GM12878 (cell line): ENCODE measurements around the gene VARS2. TPM values are rescaled to one million over a fixed set of nuclear protein-coding genes. Genes with fewer than 3 reads are reported as not detected.

Experiments
- ATAC-seq: fragments of 200-7000 bp; cut with Tn5 transposase; 3 replicates; pipeline ENCODE4 v1.9.1; 2020; ENCODE audit warnings: mild to moderate bottlenecking, moderate library complexity
- BruUV-seq: library from RNA; stranded (reverse); fragments of 400-500 nt; replicated peaks from 2 replicates; lab custom pipeline; 2021; lab: Mats Ljungman, UMichigan
- CTCF ChIA-PET: fragments of 300-600 bp; sonication (Branson Sonifier 250); formaldehyde crosslinking; extraction: SDS; loops from one replicate; lab custom pipeline; 2021; ENCODE audit warnings: inconsistent platforms; lab: Yijun Ruan, JAX
- POLR2A ChIA-PET: fragments of 350-600 bp; formaldehyde crosslinking; extraction: SDS; loops from one replicate; lab custom pipeline; 2021; ENCODE audit warnings: inconsistent platforms; lab: Charles Lee
- RAD21 ChIA-PET: fragments of 300-600 bp; sonication (Branson Sonifier 250); formaldehyde crosslinking; loops from one replicate; lab custom pipeline; 2023; ENCODE audit warnings: antibody characterized with exemption; ENCODE audit not compliant: unreplicated experiment; lab: Charles Lee
- SMC1A ChIA-PET: fragments of 300-600 bp; sonication (Branson Sonifier 250); formaldehyde crosslinking; loops from one replicate; lab custom pipeline; 2023; ENCODE audit not compliant: unreplicated experiment, uncharacterized antibody; lab: Charles Lee
- DNase-seq: peaks from one replicate; pipeline ENCODE4 v3.0.0-alpha.2; 2011; ENCODE audit warnings: low read depth, low spot score
- FAIRE-seq: peaks from 3 replicates; lab custom pipeline; 2011; peaks lifted over from hg19 to GRCh38; lab: Jason Lieb, UNC
- H2AFZ ChIP-seq: 2 replicates; pipeline ENCODE4 v1.6.0; 2011; ENCODE audit warnings: low read depth, low read length, control low read depth; ENCODE audit not compliant: control insufficient read depth
- H3K27ac ChIP-seq: 2 replicates; pipeline ENCODE4 v1.5.1; 2011; ENCODE audit warnings: control low read depth; ENCODE audit not compliant: control insufficient read depth, insufficient read depth
- H3K27me3 ChIP-seq, 2 experiments: replicated peaks in 1 of 2; 2 replicates each; pipeline versions ENCODE4 v1.6.0 to v1.6.1; 2011; ENCODE audit warnings: low read length in 1 of 2; ENCODE audit not compliant: control insufficient read depth in 2 of 2, insufficient read depth in 2 of 2
- H3K36me3 ChIP-seq, 2 experiments: 2 replicates each; pipeline ENCODE4 v1.5.1; 2011; ENCODE audit warnings: low read length in 1 of 2; ENCODE audit not compliant: control insufficient read depth in 2 of 2, insufficient read depth in 2 of 2
- H3K4me1 ChIP-seq: 2 replicates; pipeline ENCODE4 v1.6.1; 2011; ENCODE audit warnings: mild to moderate bottlenecking, low read length, moderate library complexity, mixed read lengths; ENCODE audit not compliant: control insufficient read depth, insufficient read depth
- H3K4me2 ChIP-seq: 2 replicates; pipeline ENCODE4 v1.6.0; 2011; ENCODE audit warnings: control low read depth; ENCODE audit not compliant: control insufficient read depth, insufficient read depth
- H3K4me3 ChIP-seq: fragments of 200-600 bp; sonication (generic); 2 replicates; pipeline ENCODE4 v1.5.1; 2016
- H3K79me2 ChIP-seq: 2 replicates; pipeline ENCODE4 v1.6.0; 2011; ENCODE audit warnings: low read length; ENCODE audit not compliant: control insufficient read depth, insufficient read depth
- H3K9ac ChIP-seq: 2 replicates; pipeline ENCODE4 v1.8.0; 2011; ENCODE audit warnings: low read length, control low read depth, mixed read lengths; ENCODE audit not compliant: control insufficient read depth, insufficient read depth
- H3K9me3 ChIP-seq: replicated peaks from 3 replicates; pipeline ENCODE4 v1.5.1; 2011; ENCODE audit warnings: mild to moderate bottlenecking, low read length; ENCODE audit not compliant: control insufficient read depth, insufficient read depth
- H4K20me1 ChIP-seq: 2 replicates; pipeline ENCODE4 v1.6.0; 2011; ENCODE audit not compliant: control insufficient read depth, insufficient read depth
- BCLAF1 ChIP-seq: fragments of 450-650 bp; IDR thresholded peaks from 2 replicates; pipeline ENCODE4 v1.6.1; 2017; ENCODE audit warnings: antibody characterized with exemption, mild to moderate bottlenecking, moderate library complexity
- CHD1 ChIP-seq: IDR thresholded peaks from 2 replicates; pipeline ENCODE4 v1.6.1; 2012; ENCODE audit warnings: low read depth, low read length, improper control_type of control experiment
- ETV6 ChIP-seq, 2 experiments: fragments of 450-650 bp in 1 of 2; IDR thresholded peaks in 1 of 2; conservative IDR thresholded peaks in 1 of 2; 2 replicates each; pipeline ENCODE4 v1.6.1; 2014; ENCODE audit warnings: antibody characterized with exemption in 1 of 2, borderline replicate concordance in 1 of 2, low read depth in 1 of 2, mild to moderate bottlenecking in 1 of 2, moderate library complexity in 1 of 2
- HDGF ChIP-seq: fragments of 450-650 bp; IDR thresholded peaks from 2 replicates; pipeline ENCODE4 v1.6.1; 2016; ENCODE audit warnings: antibody characterized with exemption
- MEF2A ChIP-seq: IDR thresholded peaks from 2 replicates; pipeline ENCODE4 v1.6.1; 2011; ENCODE audit warnings: low read depth, mild to moderate bottlenecking, low read length, moderate library complexity; ENCODE audit not compliant: insufficient read depth
- MTA3 ChIP-seq: IDR thresholded peaks from 2 replicates; pipeline ENCODE4 v1.6.1; 2012; ENCODE audit warnings: low read length, inconsistent platforms, borderline replicate concordance
- NFXL1 ChIP-seq: fragments of 450-650 bp; IDR thresholded peaks from 2 replicates; pipeline ENCODE4 v1.6.1; 2017; ENCODE audit warnings: antibody characterized with exemption, mild to moderate bottlenecking, borderline replicate concordance
- NFYA ChIP-seq: IDR thresholded peaks from 2 replicates; pipeline ENCODE4 v1.6.1; 2011; ENCODE audit warnings: low read depth, mild to moderate bottlenecking, low read length, improper control_type of control experiment, borderline replicate concordance
- NFYB ChIP-seq: IDR thresholded peaks from 2 replicates; pipeline ENCODE4 v1.6.1; 2011; ENCODE audit warnings: low read depth, mild to moderate bottlenecking, low read length, improper control_type of control experiment, moderate library complexity; ENCODE audit not compliant: insufficient read depth
- ZBTB40 ChIP-seq: fragments of 450-650 bp; IDR thresholded peaks from 2 replicates; pipeline ENCODE4 v1.6.1; 2016; ENCODE audit warnings: mild to moderate bottlenecking, moderate library complexity, borderline replicate concordance
- WGBS: methylation state at CpG from one replicate; pipeline ENCODE4 v1.1.6; 2016; ENCODE audit warnings: low lambda C conversion rate; ENCODE audit not compliant: insufficient replicate concordance, insufficient coverage; ENCODE audit errors: missing lambda C conversion rate; 5-methylcytosine and 5-hydroxymethylcytosine counted together
- in situ Hi-C: fragments of 300-500 bp; cut with MboI; formaldehyde crosslinking; loops from 9 replicates; pipeline ENCODE4 v1.14.3; 2018; ENCODE audit warnings: mixed read lengths
- intact Hi-C: fragments of 100-400 bp; cut with micrococcal nuclease; formaldehyde crosslinking; loops from one replicate; pipeline ENCODE4 v1.14.2; 2022; ENCODE audit not compliant: unreplicated experiment
- polyA plus RNA-seq, 11 experiments: library from polyadenylated mRNA; depleted of rRNA in 4 of 11; unstranded in 6 of 11; stranded (reverse) in 5 of 11; fragments of >200 nt; fragmentation: Nextera tagmentation in 4 of 11; fragmentation: Illumina TruSeq in 1 of 11; extraction: Ambion mirVana in 4 of 11; extraction: Trizol in 1 of 11; gene quantifications; 1 replicate in 1 of 11; 2 replicates in 10 of 11; pipeline versions ENCODE4 v1.2.1 to v1.2.3, GENCODE V29; 2011 to 2016; ENCODE audit warnings: inconsistent platforms in 2 of 11, missing spikeins in 2 of 11, low read depth in 1 of 11
- total RNA-seq, 4 experiments: library from RNA; depleted of rRNA in 3 of 4; stranded (reverse); fragments of >200 nt in 3 of 4; fragmentation: Illumina TruSeq in 1 of 4; extraction: Trizol in 1 of 4; gene quantifications; 2 replicates each; pipeline versions ENCODE4 v1.2.1 to v1.2.3, GENCODE V29; 2013 to 2021

VARS2 gene
- total and polyA plus RNA-seq, 10 of the 15 experiments (the other 5 are each of a cell fraction or from before 2014, with no cell fraction given) = 3.8 to 70.7 (median 49.1) TPM

- intact Hi-C loops (loop anchor here (1.0 to 5.0 kb wide), 3 partner anchors 49 to 195 kb away; no protein-coding TSS in a partner anchor), in situ Hi-C loops (loop anchor here (5.0 kb wide), 1 partner anchor 55 kb away; no protein-coding TSS in a partner anchor)
- no peaks in the 10 kb centered on the region for H3K27me3 ChIP-seq
- BruUV-seq = no TSS peak
- DNase-seq (peak; percentile 59), FAIRE-seq (peak; percentile 54), ATAC-seq (peak; percentile 91)
- WGBS = 10% methylated on average over 15 of the region's 15 CpGs
- H3K4me2 ChIP-seq = peak overlapping the region; percentile 73
- no peaks in the 10 kb centered on the region for H3K79me2 ChIP-seq
- peak overlapping the region; percentile 82 for H2AFZ ChIP-seq
- no peaks in the 10 kb centered on the region for H4K20me1 ChIP-seq
- peak overlapping the region; percentile 68 for H3K27ac ChIP-seq
- peaks cover 21% of the 10 kb centered on the region for H3K4me1 ChIP-seq
- H3K9me3 ChIP-seq = peaks cover under 1% of the 10 kb centered on the region; the same call in 2 of the 3 replicates
- peak overlapping the region; percentile 49 for H3K9ac ChIP-seq
- no peaks in the 10 kb centered on the region for H3K36me3 ChIP-seq
- ChIA-PET RAD21 (interaction anchor here (0.8 to 10.7 kb wide), 13 partner anchors 20 to 202 kb away, joined by 3 to 144 read pairs (median 6); partner anchors contain the start of genes FLOT1 and VARS2), POLR2A (interaction anchor here (0.6 to 1.6 kb wide), 9 partner anchors 20 to 199 kb away, joined by 3 to 7 read pairs (median 4); partner anchors contain the start of gene VARS2), CTCF (interaction anchor here (0.7 to 5.0 kb wide), 23 partner anchors 10 to 336 kb away, joined by 3 to 90 read pairs (median 5); partner anchors contain the start of gene VARS2), SMC1A (interaction anchor here (0.7 to 6.1 kb wide), 26 partner anchors 9 to 280 kb away, joined by 3 to 72 read pairs (median 5); partner anchors contain the start of genes IER3 and VARS2)
- H3K4me3 ChIP-seq = peak overlapping the region; percentile 61
- no peak for TF ChIP-seq ZBTB40
- TF ChIP-seq ETV6 (conservative IDR thresholded peaks at IDR 0.05 in 1 of 2, IDR thresholded peaks at IDR 0.05 in 1 of 2; ENCODE audit: borderline replicate concordance in 1 of 2, low read depth in 1 of 2) = no peak
- 0 out of 2 replicates have a peak, but pooled peaks have one; percentile 55 for TF ChIP-seq MTA3
- TF ChIP-seq MEF2A = peak; percentile 77; the same call in 1 of the 2 replicates
- no peak for TF ChIP-seq CHD1
- TF ChIP-seq NFXL1 = no peak
- no peak for TF ChIP-seq NFYA
- no peak for TF ChIP-seq BCLAF1
- TF ChIP-seq HDGF = no peak; the same call in 1 of the 2 replicates
- no peak for TF ChIP-seq NFYB
Measured at GRCh38 chr6:30877419-30878262, 36.4 kb upstream of the VARS2 start.
